Epidermal melanocyte (primary cell): ENCODE measurements around the gene WIF1.

ENCODE experiments used
- DNase-seq: peaks from one replicate; pipeline ENCODE4 v3.0.0; 2011; ENCODE audit warnings: low spot score; ENCODE audit not compliant: insufficient read length

WIF1 gene

DNA sequence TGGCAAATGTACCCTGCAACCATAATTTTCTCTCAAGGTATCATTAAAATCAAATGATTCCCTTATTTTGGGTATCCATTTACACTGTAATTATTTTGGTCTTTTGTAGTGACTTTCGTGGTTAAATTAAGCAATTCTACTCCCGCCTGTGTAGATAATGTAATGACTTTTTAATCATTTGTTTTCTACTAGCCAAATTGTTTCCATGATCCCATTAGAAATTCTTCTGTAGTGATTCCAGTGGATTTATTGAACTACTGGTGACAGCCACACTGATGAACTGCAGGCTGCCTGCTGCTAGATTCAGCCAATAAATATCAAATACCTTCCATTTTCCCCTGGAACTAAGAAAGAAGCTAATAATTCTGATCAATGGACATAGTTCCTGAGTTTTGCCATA is 96.0 kb downstream of the WIF1 start:
- DNase-seq = no peak

GRCh38 chr12:65023485-65023884 is 97.6 kb downstream of the WIF1 start:
- DNase-seq = no peak

DNA sequence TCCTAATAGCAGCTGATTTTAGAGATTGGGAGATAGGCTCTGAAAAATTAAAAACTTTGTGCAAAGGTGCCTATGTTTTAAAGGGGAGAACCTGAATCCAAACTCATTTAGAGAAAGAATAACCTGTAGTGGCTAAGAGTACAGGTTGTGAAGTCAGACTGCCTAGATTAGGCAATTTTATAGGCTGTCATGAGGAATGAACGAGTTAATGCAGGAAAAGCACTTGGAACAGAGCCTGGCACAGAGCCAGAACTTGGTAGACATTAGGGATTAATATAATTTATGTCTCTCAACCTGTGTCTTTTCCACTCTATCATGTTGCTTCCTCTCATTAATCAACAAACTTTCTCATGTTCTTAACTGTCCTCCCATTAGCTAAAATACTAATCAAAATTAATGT is 98.1 kb downstream of the WIF1 start:
- no peak for DNase-seq

DNA sequence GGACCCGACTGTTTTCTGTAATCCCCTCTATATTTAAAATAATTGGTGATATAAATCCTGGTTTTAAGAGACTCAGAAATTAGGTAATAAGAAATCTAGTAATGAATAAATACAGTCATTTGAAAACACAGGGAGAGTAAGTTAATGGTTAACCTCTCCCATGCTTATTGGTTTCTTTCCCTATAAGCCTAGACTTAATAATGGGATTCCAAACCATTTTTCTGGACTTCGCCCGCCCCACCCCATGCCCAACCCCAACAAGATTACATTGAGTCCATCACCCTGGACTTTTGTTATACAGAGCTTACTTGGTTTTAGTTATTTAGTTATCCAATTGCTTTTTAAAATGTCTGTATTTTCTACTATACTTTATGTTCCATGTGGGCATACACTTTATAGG is 98.7 kb downstream of the WIF1 start:
- no peak for DNase-seq

DNA sequence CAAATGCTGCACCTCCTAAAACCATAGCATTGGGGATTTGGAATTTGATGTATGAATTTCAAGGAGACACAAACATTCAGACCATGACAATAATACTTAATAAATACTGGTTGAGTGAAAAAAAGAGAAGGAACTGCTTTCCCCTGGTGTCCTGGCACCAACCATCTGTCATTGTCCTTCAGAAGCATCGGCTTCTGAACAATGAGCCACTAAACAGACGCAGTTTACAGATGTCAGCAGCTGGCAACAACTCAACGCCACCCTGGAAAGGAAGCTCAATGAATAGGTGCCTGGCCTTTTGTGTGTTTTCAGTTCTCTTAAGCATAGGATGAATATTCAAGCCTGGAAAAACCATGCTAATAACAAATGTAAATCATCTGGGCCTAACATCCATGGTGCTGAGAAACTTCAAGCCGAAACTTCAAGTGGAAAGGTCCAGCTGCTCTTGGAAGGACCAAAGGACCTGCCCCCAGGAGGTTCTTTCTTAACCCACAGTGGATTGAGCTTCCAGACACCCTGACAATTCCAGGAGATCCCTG is 101.3 kb downstream of the WIF1 start:
- DNase-seq = no peak

DNA sequence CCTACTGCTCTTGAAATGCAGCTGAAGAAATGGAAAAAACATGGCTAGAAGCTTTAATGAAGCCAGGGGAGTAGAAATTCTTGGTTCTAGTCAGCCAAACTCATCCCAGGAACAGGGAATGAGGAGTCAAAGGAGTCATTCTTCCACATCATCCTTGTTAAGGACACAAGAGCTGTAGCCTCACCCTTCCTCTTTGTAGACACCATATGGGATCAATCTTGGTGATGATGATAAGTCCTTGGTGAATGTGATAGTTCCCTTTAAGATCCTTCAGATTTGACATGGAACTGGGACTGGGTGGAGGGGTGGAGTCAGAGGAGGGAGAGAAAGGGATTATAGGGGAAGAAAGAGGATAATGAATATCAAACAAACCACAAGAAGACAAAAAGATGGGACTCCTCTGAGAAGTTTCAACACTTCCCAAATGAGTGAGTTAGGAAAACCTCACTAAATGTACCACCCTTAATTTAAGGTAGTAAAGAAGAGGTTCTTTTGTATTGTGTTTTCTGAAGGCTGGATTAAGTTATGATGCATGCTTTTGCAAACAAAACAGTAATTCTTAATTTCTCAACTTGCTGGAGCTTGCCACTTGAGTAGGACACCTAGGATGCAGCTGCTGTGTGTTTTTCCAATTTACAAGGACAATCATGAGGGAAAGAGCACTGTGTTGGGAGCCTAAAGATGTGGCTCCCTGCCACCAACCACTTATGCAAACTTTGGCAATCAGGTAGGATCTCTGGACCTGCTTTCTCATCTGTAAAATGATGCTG is 104.0 kb downstream of the WIF1 start:
- DNase-seq = no peak

- DNase-seq = no peak
These were observed 105.3 kb downstream of the WIF1 start for GRCh38 chr12:65015850-65016249.

- no peak for DNase-seq
These were observed 106.4 kb downstream of the WIF1 start for GRCh38 chr12:65014504-65015271.

GRCh38 chr12:65010437-65010836 is 110.7 kb downstream of the WIF1 start:
- no peak for DNase-seq

GRCh38 chr12:65005716-65006115 is 115.4 kb downstream of the WIF1 start:
- no peak for DNase-seq

DNA sequence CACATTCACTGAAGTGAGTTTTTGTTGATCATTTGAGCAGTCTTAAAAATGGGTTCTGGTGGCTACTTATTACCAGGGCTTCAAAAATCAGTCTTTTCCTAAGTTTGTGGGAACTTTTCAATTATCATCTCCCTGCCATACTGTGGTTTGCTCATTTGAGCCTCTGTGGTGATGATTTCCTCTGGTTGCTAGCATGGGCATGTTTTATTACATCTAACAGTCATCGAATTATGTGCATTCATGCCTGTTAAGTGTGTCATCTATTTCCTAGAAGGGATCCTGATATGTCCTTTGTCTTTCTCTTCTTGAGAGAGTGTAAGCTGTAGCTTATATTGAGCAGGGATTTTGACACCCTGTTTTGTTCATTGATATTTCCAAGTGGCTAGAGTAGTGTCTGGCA is 116.8 kb downstream of the WIF1 start:
- no peak for DNase-seq
